SK-N-SH treated with all-trans-retinoic acid at 6 μM for 48 hours (cell line): ENCODE results near the gene TCERG1L.

Experiments
- ARNTL ChIP-seq: fragments of 450-650 bp; formaldehyde crosslinking; IDR thresholded peaks from 2 replicates; pipeline ENCODE4 v1.5.0; 2020; ENCODE audit warnings: low read depth, mild to moderate bottlenecking, moderate library complexity, borderline replicate concordance
- ESRRG ChIP-seq: fragments of 250-450 bp; sonication (Bioruptor Pico); IDR thresholded peaks from 2 replicates; pipeline ENCODE4 v1.6.1; 2021; ENCODE audit warnings: mild to moderate bottlenecking
- ISL1 ChIP-seq: fragments of 250-450 bp; sonication (Bioruptor Pico); IDR thresholded peaks from 2 replicates; pipeline ENCODE4 v2.1.2; 2022; ENCODE audit warnings: mild to moderate bottlenecking, moderate library complexity
- PPARA ChIP-seq: fragments of 250-450 bp; sonication (Bioruptor Pico); IDR thresholded peaks from 2 replicates; pipeline ENCODE4 v1.5.0; 2020; ENCODE audit warnings: mild to moderate bottlenecking, borderline replicate concordance
- TCF4 ChIP-seq: fragments of 250-450 bp; sonication (Bioruptor Pico); IDR thresholded peaks from 2 replicates; pipeline ENCODE4 v1.8.0; 2021; ENCODE audit warnings: mild to moderate bottlenecking, moderate library complexity, borderline replicate concordance
- TF ChIP-seq, protein P1 (sequence below): fragments of 250-450 bp; sonication (Bioruptor Pico); IDR thresholded peaks from 2 replicates; pipeline ENCODE4 v1.5.1; 2020; ENCODE audit warnings: low read depth, mild to moderate bottlenecking, moderate library complexity
- TF ChIP-seq, protein P2 (sequence below): fragments of 250-450 bp; sonication (Bioruptor Pico); IDR thresholded peaks from 2 replicates; pipeline ENCODE4 v1.8.0; 2020; ENCODE audit warnings: mild to moderate bottlenecking, moderate library complexity, borderline replicate concordance

DNA sequence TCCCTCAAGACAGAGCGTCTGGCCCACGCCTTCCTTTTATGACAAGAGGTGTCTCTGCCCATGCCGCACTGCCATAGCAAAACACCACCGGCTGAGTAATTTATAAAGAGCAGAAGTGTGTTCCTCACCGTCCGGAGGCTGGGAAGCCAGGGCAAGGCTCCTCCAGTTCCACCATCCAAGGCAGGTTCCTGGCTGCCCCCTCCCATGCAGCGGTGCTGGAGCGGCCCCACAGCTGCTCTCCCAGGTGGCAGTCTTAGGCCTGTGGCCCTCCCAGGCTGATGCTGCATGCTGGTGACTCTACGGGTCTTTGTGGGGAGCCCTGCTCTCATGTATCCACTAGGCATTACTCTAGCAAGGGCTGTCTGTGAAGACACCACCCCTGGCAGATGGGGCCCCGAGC, 113.1 kb downstream of the TCERG1L start:
- TF ChIP-seq, protein P1, sequence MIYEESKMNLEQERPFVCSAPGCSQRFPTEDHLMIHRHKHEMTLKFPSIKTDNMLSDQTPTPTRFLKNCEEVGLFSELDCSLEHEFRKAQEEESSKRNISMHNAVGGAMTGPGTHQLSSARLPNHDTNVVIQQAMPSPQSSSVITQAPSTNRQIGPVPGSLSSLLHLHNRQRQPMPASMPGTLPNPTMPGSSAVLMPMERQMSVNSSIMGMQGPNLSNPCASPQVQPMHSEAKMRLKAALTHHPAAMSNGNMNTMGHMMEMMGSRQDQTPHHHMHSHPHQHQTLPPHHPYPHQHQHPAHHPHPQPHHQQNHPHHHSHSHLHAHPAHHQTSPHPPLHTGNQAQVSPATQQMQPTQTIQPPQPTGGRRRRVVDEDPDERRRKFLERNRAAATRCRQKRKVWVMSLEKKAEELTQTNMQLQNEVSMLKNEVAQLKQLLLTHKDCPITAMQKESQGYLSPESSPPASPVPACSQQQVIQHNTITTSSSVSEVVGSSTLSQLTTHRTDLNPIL = no peak
- no peak for TF ChIP-seq ARNTL
- TF ChIP-seq PPARA (CRISPR knock-in tag) = no peak
- TF ChIP-seq TCF4 (CRISPR knock-in tag) = no peak
- TF ChIP-seq, protein P2, sequence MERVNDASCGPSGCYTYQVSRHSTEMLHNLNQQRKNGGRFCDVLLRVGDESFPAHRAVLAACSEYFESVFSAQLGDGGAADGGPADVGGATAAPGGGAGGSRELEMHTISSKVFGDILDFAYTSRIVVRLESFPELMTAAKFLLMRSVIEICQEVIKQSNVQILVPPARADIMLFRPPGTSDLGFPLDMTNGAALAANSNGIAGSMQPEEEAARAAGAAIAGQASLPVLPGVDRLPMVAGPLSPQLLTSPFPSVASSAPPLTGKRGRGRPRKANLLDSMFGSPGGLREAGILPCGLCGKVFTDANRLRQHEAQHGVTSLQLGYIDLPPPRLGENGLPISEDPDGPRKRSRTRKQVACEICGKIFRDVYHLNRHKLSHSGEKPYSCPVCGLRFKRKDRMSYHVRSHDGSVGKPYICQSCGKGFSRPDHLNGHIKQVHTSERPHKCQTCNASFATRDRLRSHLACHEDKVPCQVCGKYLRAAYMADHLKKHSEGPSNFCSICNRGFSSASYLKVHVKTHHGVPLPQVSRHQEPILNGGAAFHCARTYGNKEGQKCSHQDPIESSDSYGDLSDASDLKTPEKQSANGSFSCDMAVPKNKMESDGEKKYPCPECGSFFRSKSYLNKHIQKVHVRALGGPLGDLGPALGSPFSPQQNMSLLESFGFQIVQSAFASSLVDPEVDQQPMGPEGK (CRISPR knock-in tag) = no peak
- no peak for TF ChIP-seq ESRRG (CRISPR knock-in tag)
- no peak for TF ChIP-seq ISL1
